H1 (cell line): ENCODE measurements around the gene NAA50. TPM values are rescaled to one million over a fixed set of nuclear protein-coding genes. Genes with fewer than 3 reads are reported as not detected.

Source experiments
- CTCF ChIA-PET: fragments of 300-600 bp; sonication (Branson Sonifier 250); formaldehyde crosslinking; loops from one replicate; lab custom pipeline; 2021; ENCODE audit not compliant: partially characterized antibody; lab: Charles Lee
- POLR2A ChIA-PET: fragments of 300-600 bp; sonication (Branson Sonifier 250); formaldehyde crosslinking; loops from one replicate; lab custom pipeline; 2021; ENCODE audit warnings: inconsistent platforms; ENCODE audit not compliant: partially characterized antibody; lab: Charles Lee
- DNase-seq, 2 experiments: peaks; one replicate each; pipeline versions ENCODE4 v3.0.0 to v3.0.0-alpha.2; 2010 to 2022; ENCODE audit warnings: low spot score in 2 of 2, low read depth in 1 of 2, mixed read lengths in 1 of 2
- FAIRE-seq: peaks from 2 replicates; lab custom pipeline; 2011; peaks lifted over from hg19 to GRCh38; lab: Jason Lieb, UNC
- H2AFZ ChIP-seq: 2 replicates; pipeline ENCODE4 v1.8.1; 2012; ENCODE audit warnings: low read length, inconsistent platforms
- H2AK5ac ChIP-seq: 2 replicates; pipeline ENCODE4 v1.6.1; 2013; ENCODE audit warnings: low read depth, low read length
- H2BK120ac ChIP-seq: replicated peaks from 2 replicates; pipeline ENCODE3; 2013; ENCODE audit warnings: low read depth, low read length, inconsistent platforms
- H2BK12ac ChIP-seq: 2 replicates; pipeline ENCODE4 v1.6.1; 2013; ENCODE audit warnings: low read depth, low read length
- H2BK15ac ChIP-seq: 2 replicates; pipeline ENCODE4 v1.6.1; 2013; ENCODE audit warnings: low read length
- H2BK20ac ChIP-seq: 2 replicates; pipeline ENCODE4 v1.6.1; 2013; ENCODE audit warnings: low read length
- H2BK5ac ChIP-seq: 2 replicates; pipeline ENCODE4 v1.6.1; 2013; ENCODE audit warnings: low read depth, low read length
- H3K14ac ChIP-seq: 2 replicates; pipeline ENCODE4 v1.6.1; 2013; ENCODE audit warnings: inconsistent platforms; ENCODE audit not compliant: insufficient read length
- H3K18ac ChIP-seq: 2 replicates; pipeline ENCODE4 v1.6.1; 2013; ENCODE audit warnings: low read length; ENCODE audit errors: extremely low read depth
- H3K23ac ChIP-seq: 2 replicates; pipeline ENCODE4 v1.6.1; 2013; ENCODE audit warnings: inconsistent platforms; ENCODE audit not compliant: insufficient read length
- H3K23me2 ChIP-seq: 2 replicates; pipeline ENCODE4 v1.6.1; 2013; ENCODE audit warnings: low read depth, low read length
- H3K27ac ChIP-seq: 2 replicates; pipeline ENCODE4 v1.6.1; 2011; ENCODE audit warnings: low read depth, low read length, inconsistent platforms
- H3K27me3 ChIP-seq, 4 experiments: replicated peaks in 1 of 4; 1 replicate in 1 of 4; 2 replicates in 3 of 4; pipeline versions ENCODE4 v1.6.1 to v1.8.1; 2011 to 2013; ENCODE audit warnings: low read length in 3 of 4, mild to moderate bottlenecking in 3 of 4, inconsistent platforms in 2 of 4, mixed read lengths in 2 of 4, moderate library complexity in 1 of 4; ENCODE audit not compliant: control insufficient read depth in 3 of 4, insufficient read depth in 3 of 4; ENCODE audit errors: extremely low read depth in 1 of 4
- H3K36me3 ChIP-seq, 4 experiments: 2 replicates each; pipeline versions ENCODE4 v1.6.1 to v1.8.1; 2011 to 2013; ENCODE audit warnings: mild to moderate bottlenecking in 4 of 4, low read length in 3 of 4, moderate library complexity in 2 of 4, control low read depth in 1 of 4, inconsistent platforms in 1 of 4; ENCODE audit not compliant: insufficient read depth in 4 of 4, control insufficient read depth in 2 of 4
- H3K4ac ChIP-seq: replicated peaks from 2 replicates; pipeline ENCODE3; 2013; ENCODE audit warnings: low read length, low read depth, mixed read lengths, inconsistent platforms; ENCODE audit not compliant: insufficient read length
- H3K4me1 ChIP-seq, 4 experiments: replicated peaks in 1 of 4; 1 replicate in 1 of 4; 2 replicates in 3 of 4; pipeline versions ENCODE4 v1.6.1 to v1.8.1; 2011 to 2013; ENCODE audit warnings: low read length in 3 of 4, inconsistent platforms in 2 of 4, mixed read lengths in 1 of 4; ENCODE audit not compliant: insufficient read depth in 4 of 4, control insufficient read depth in 3 of 4
- H3K4me2 ChIP-seq, 2 experiments: 2 replicates each; pipeline versions ENCODE4 v1.6.1 to v1.8.1; 2011 to 2013; ENCODE audit warnings: low read depth in 2 of 2, low read length in 2 of 2, control low read depth in 1 of 2, inconsistent platforms in 1 of 2, mild to moderate bottlenecking in 1 of 2; ENCODE audit not compliant: insufficient read depth in 1 of 2
- H3K4me3 ChIP-seq, 4 experiments: fragments of 200-600, 300-600 bp in 1 of 4; sonication (generic), shearing (Covaris generic), sonication (Bioruptor Twin) in 1 of 4; 2 replicates each; pipeline versions ENCODE4 v1.5.1 to v1.8.1; 2011 to 2016; ENCODE audit warnings: low read length in 4 of 4, low read depth in 3 of 4, control low read depth in 2 of 4, inconsistent platforms in 2 of 4, mild to moderate bottlenecking in 2 of 4, mixed read lengths in 1 of 4, moderate library complexity in 1 of 4; ENCODE audit not compliant: insufficient read depth in 2 of 4; ENCODE audit errors: extremely low read depth in 1 of 4
- H3K56ac ChIP-seq: replicated peaks from 2 replicates; pipeline ENCODE3; 2013; ENCODE audit warnings: low read depth, mild to moderate bottlenecking, mixed read lengths, low read length, inconsistent platforms; ENCODE audit not compliant: insufficient read length
- H3K79me1 ChIP-seq: 2 replicates; pipeline ENCODE4 v1.6.1; 2013; ENCODE audit warnings: low read depth, low read length, control low read depth
- H3K79me2 ChIP-seq, 2 experiments: 2 replicates each; pipeline versions ENCODE4 v1.6.1 to v1.8.1; 2012 to 2013; ENCODE audit warnings: low read length in 2 of 2, mild to moderate bottlenecking in 2 of 2, inconsistent platforms in 1 of 2; ENCODE audit not compliant: insufficient read depth in 2 of 2, control insufficient read depth in 1 of 2
- H3K9ac ChIP-seq, 4 experiments: replicated peaks in 1 of 4; 1 replicate in 1 of 4; 2 replicates in 3 of 4; pipeline versions ENCODE4 v1.6.1 to v1.8.1; 2011 to 2013; ENCODE audit warnings: low read depth in 3 of 4, low read length in 3 of 4, control low read depth in 2 of 4, mild to moderate bottlenecking in 2 of 4, moderate library complexity in 2 of 4, inconsistent platforms in 1 of 4; ENCODE audit errors: extremely low read depth in 1 of 4
- H3K9me3 ChIP-seq, 2 experiments: 2 replicates each; pipeline versions ENCODE4 v1.6.1 to v1.8.1; 2012 to 2013; ENCODE audit warnings: mild to moderate bottlenecking in 2 of 2, moderate library complexity in 2 of 2, control low read depth in 1 of 2, inconsistent platforms in 1 of 2, low read depth in 1 of 2, low read length in 1 of 2, mixed read lengths in 1 of 2; ENCODE audit not compliant: insufficient read depth in 2 of 2
- H4K20me1 ChIP-seq, 2 experiments: replicated peaks in 1 of 2; 2 replicates each; pipeline versions ENCODE3 to v1.8.1; 2011 to 2013; ENCODE audit warnings: inconsistent platforms in 2 of 2, low read length in 2 of 2, mild to moderate bottlenecking in 1 of 2; ENCODE audit not compliant: insufficient read depth in 2 of 2, control insufficient read depth in 1 of 2
- H4K5ac ChIP-seq: 2 replicates; pipeline ENCODE4 v1.6.1; 2013; ENCODE audit warnings: low read length, low read depth, mixed read lengths, inconsistent platforms; ENCODE audit not compliant: insufficient read length
- H4K8ac ChIP-seq: 2 replicates; pipeline ENCODE4 v1.8.0; 2013; ENCODE audit warnings: mild to moderate bottlenecking, moderate library complexity, low read length, inconsistent platforms; ENCODE audit not compliant: insufficient read depth; ENCODE audit errors: extremely low read depth
- H4K91ac ChIP-seq: replicated peaks from 2 replicates; pipeline ENCODE3; 2013; ENCODE audit warnings: low read length, mixed read lengths, inconsistent platforms; ENCODE audit not compliant: insufficient read length
- CEBPB ChIP-seq: IDR thresholded peaks from 2 replicates; pipeline ENCODE4 v1.6.1; 2012; ENCODE audit warnings: low read depth, low read length
- CHD2 ChIP-seq: IDR thresholded peaks from 2 replicates; pipeline ENCODE4 v1.6.1; 2012; ENCODE audit warnings: low read length, improper control_type of control experiment
- HDAC2 ChIP-seq, 2 experiments: fragments of 300-600 bp in 1 of 2; sonication (generic) in 1 of 2; IDR thresholded peaks; 2 replicates each; pipeline ENCODE4 v1.6.1; 2011 to 2012; ENCODE audit warnings: low read depth in 2 of 2, low read length in 2 of 2, mild to moderate bottlenecking in 2 of 2, moderate library complexity in 2 of 2, borderline replicate concordance in 1 of 2, inconsistent platforms in 1 of 2
- KDM4A ChIP-seq: IDR thresholded peaks from one replicate; pipeline ENCODE4 v1.7.1; 2012; ENCODE audit warnings: low read depth, mild to moderate bottlenecking, moderate library complexity, low read length, inconsistent platforms; ENCODE audit not compliant: severe bottlenecking
- POLR2AphosphoS5 ChIP-seq: IDR thresholded peaks from 2 replicates; pipeline ENCODE4 v1.6.1; 2011; ENCODE audit warnings: low read depth, low read length
- RFX5 ChIP-seq: IDR thresholded peaks from 2 replicates; pipeline ENCODE4 v1.6.1; 2011; ENCODE audit warnings: low read depth, low read length, improper control_type of control experiment, borderline replicate concordance
- TCF12 ChIP-seq: IDR thresholded peaks from 2 replicates; pipeline ENCODE4 v1.6.1; 2011; ENCODE audit warnings: low read depth, mild to moderate bottlenecking, low read length
- WGBS, 2 experiments: shearing (Covaris generic) in 1 of 2; methylation state at CpG; one replicate each; pipeline versions ENCODE4 v1.1.6 to v1.1.7; 2013 to 2015; ENCODE audit warnings: low lambda C conversion rate in 2 of 2, mixed read lengths in 2 of 2, inconsistent platforms in 1 of 2, low coverage in 1 of 2, missing lambda C conversion rate in 1 of 2; ENCODE audit not compliant: insufficient replicate concordance in 2 of 2, insufficient coverage in 1 of 2, insufficient read length in 1 of 2; ENCODE audit errors: extremely low coverage in 1 of 2, missing lambda C conversion rate in 1 of 2; 5-methylcytosine and 5-hydroxymethylcytosine counted together
- polyA plus RNA-seq, 7 experiments: library from polyadenylated mRNA; depleted of rRNA in 3 of 7; stranded (reverse) in 5 of 7; unstranded in 2 of 7; fragments of >200 nt in 5 of 7; fragments of 200-250 nt in 2 of 7; gene quantifications; 1 replicate in 5 of 7; 2 replicates in 1 of 7; 4 replicates in 1 of 7; pipeline versions ENCODE4 v1.2.1 to v1.2.3, GENCODE V29; 2011 to 2013; ENCODE audit warnings: missing spikeins in 2 of 7, mixed read lengths in 2 of 7
- total RNA-seq: library from RNA; stranded (reverse); fragmentation: NEBNext Ultra II Directional; extraction: Animal tissue kit (Norgen Biotek cat#: 25700); gene quantifications from 2 replicates; pipeline ENCODE4 v1.2.1, GENCODE V29; 2021

Gene NAA50
- total and polyA plus RNA-seq, 2 of the 8 experiments (the other 6 are each of a cell fraction or from before 2014, with no cell fraction given), result 46.6 to 231 TPM

GRCh38 chr3:113676261-113676660, 69.8 kb downstream of the NAA50 start:
- 92% methylated on average over 3 of the region's 3 CpGs; no CpG with 5 or more reads in 1 of the 2 experiments for WGBS, 2 experiments
- Histone ChIP-seq H3K56ac (no peak overlapping the region), H4K5ac (no peak overlapping the region), H2BK12ac (no peak overlapping the region), H4K91ac (no peak overlapping the region), H2BK15ac (no peak overlapping the region), H2BK120ac (no peak overlapping the region), H3K14ac (no peak overlapping the region), H3K4ac (no peak overlapping the region), H3K36me3 (peaks cover 0 to 5% (median 1%) of the 10 kb centered on the region in 4 experiments; a peak in 3 of 8 replicates), H3K27me3 (no peaks in the 10 kb centered on the region), H3K79me1 (no peaks in the 10 kb centered on the region), H2BK5ac (no peak overlapping the region), H2AK5ac (no peak overlapping the region), H3K79me2 (peaks cover 0 to 2% of the 10 kb centered on the region in 2 experiments; a peak in 1 of 4 replicates), H3K23me2 (no peaks in the 10 kb centered on the region), H3K27ac (no peak overlapping the region), H3K4me1 (peaks cover 0 to 4% (median 4%) of the 10 kb centered on the region in 4 experiments; a peak in 2 of 7 replicates), H4K20me1 (no peaks in the 10 kb centered on the region), H3K18ac (no peak overlapping the region), H2BK20ac (no peak overlapping the region), H3K9me3 (no peaks in the 10 kb centered on the region), H3K4me3 (no peak overlapping the region), H4K8ac (no peak overlapping the region), H3K4me2 (no peak overlapping the region), H3K9ac (no peak overlapping the region), H2AFZ (no peak overlapping the region), H3K23ac (no peak overlapping the region)
- DNase-seq (peak in 1 of 2 experiments; percentile 20), FAIRE-seq (no peak)
- POLR2A ChIA-PET, result interaction anchor here (1.2 kb wide), 1 partner anchor 9 kb away, joined by 3 read pairs; no protein-coding TSS in a partner anchor
- CTCF ChIA-PET, result interaction anchor here (0.8 kb wide), 1 partner anchor 68 kb away, joined by 3 read pairs; no protein-coding TSS in a partner anchor
- no peak for TF ChIP-seq RFX5
- no peak for TF ChIP-seq CHD2
- TF ChIP-seq HDAC2 (IDR thresholded peaks at IDR 0.05; ENCODE audit: borderline replicate concordance in 1 of 2, low read depth in 2 of 2, low read length in 2 of 2), result no peak
- TF ChIP-seq KDM4A, result no peak
- TF ChIP-seq CEBPB, result no peak
- no peak for TF ChIP-seq TCF12
- TF ChIP-seq POLR2AphosphoS5, result no peak
